ENCODE data around the gene ERBB4. TPM values are rescaled to one million over a fixed set of nuclear protein-coding genes. Genes with fewer than 3 reads are reported as not detected.

ERBB4 gene
- total RNA-seq, 4 donors from 2014 or later = 0.16 to 12.7 (median 0.27) TPM; not detected in 1

- Histone ChIP-seq H3K4me3 (no peak overlapping the region), H3K4me1 (no peaks in the 10 kb centered on the region), H3K27ac (no peak overlapping the region), H3K9me3 (no peaks in the 10 kb centered on the region), H3K27me3 (no peaks in the 10 kb centered on the region), H3K36me3 (no peaks in the 10 kb centered on the region)
- WGBS, 2 donors (ENCODE audit: low coverage in 1 of 2) = 73 to 76% methylated on average over 2 of the region's 2 CpGs
- in situ Hi-C loops (cut with MboI; ENCODE audit: low pct_ligation_motif_present in 1 of 4, low pct_unique_long_range_greater_than_20kb in 1 of 4, low sequenced_read_pairs in 3 of 4) (no loop called here), intact Hi-C loops (cut with DNase I; ENCODE audit: low total_unique reads) (no loop called here)
- TF ChIP-seq POLR2A (IDR thresholded peaks at IDR 0.05) (no peak), CTCF (IDR thresholded peaks at IDR 0.05) (no peak), EP300 (IDR thresholded peaks at IDR 0.05; ENCODE audit: low read depth) (no peak), POLR2AphosphoS5 (IDR thresholded peaks at IDR 0.05) (no peak)
- no peak for DNase-seq
Observed at GRCh38 chr2:211900518-211900917, 638.1 kb downstream of the ERBB4 start.

GRCh38 chr2:211900000-211900399 lies 638.6 kb downstream of the ERBB4 start:
- Histone ChIP-seq H3K27me3 (no peaks in the 10 kb centered on the region), H3K36me3 (no peaks in the 10 kb centered on the region), H3K4me1 (no peaks in the 10 kb centered on the region), H3K27ac (no peak overlapping the region), H3K9me3 (no peaks in the 10 kb centered on the region), H3K4me3 (no peak overlapping the region)
- whole genome bisulfite sequencing, 2 donors (ENCODE audit: low coverage in 1 of 2) = 61 to 63% methylated on average over 3 to 5 of the region's 5 CpGs
- no peak for TF ChIP-seq CTCF (IDR thresholded peaks at IDR 0.05)
- TF ChIP-seq EP300 (IDR thresholded peaks at IDR 0.05; ENCODE audit: low read depth) = no peak
- no peak for TF ChIP-seq POLR2A (IDR thresholded peaks at IDR 0.05)
- TF ChIP-seq POLR2AphosphoS5 (IDR thresholded peaks at IDR 0.05) = no peak
- in situ Hi-C loops (cut with MboI; ENCODE audit: low pct_ligation_motif_present in 1 of 4, low pct_unique_long_range_greater_than_20kb in 1 of 4, low sequenced_read_pairs in 3 of 4) = no loop called here
- intact Hi-C loops (cut with DNase I; ENCODE audit: low total_unique reads) = no loop called here
- no peak for DNase-seq

GRCh38 chr2:211898702-211899101 lies 639.9 kb downstream of the ERBB4 start:
- Histone ChIP-seq H3K27ac (no peak overlapping the region), H3K27me3 (no peaks in the 10 kb centered on the region), H3K4me3 (no peak overlapping the region), H3K36me3 (no peaks in the 10 kb centered on the region), H3K4me1 (no peaks in the 10 kb centered on the region), H3K9me3 (no peaks in the 10 kb centered on the region)
- intact Hi-C loops (cut with DNase I; ENCODE audit: low total_unique reads) (no loop called here), in situ Hi-C loops (cut with MboI; ENCODE audit: low pct_ligation_motif_present in 1 of 4, low pct_unique_long_range_greater_than_20kb in 1 of 4, low sequenced_read_pairs in 3 of 4) (no loop called here)
- WGBS, 2 donors (ENCODE audit: low coverage in 1 of 2) = 49 to 62% methylated on average over 1 of the region's 1 CpG
- DNase-seq = no peak
- TF ChIP-seq POLR2A (IDR thresholded peaks at IDR 0.05) = no peak

GRCh38 chr2:211881449-211881848 lies 657.2 kb downstream of the ERBB4 start:
- H3K36me3 ChIP-seq = no peaks in the 10 kb centered on the region
- no peaks in the 10 kb centered on the region for H3K9me3 ChIP-seq
- no peak for DNase-seq
- in situ Hi-C loops (cut with MboI; ENCODE audit: low pct_ligation_motif_present in 1 of 4, low pct_unique_long_range_greater_than_20kb in 1 of 4, low sequenced_read_pairs in 3 of 4) = no loop called here
- 56 to 70% methylated on average over 2 to 6 of the region's 6 CpGs for WGBS, 2 donors (ENCODE audit: low coverage in 1 of 2)
- no peaks in the 10 kb centered on the region for H3K4me1 ChIP-seq
- TF ChIP-seq EP300 (IDR thresholded peaks at IDR 0.05; ENCODE audit: low read depth) = no peak
- no peak for TF ChIP-seq CTCF (IDR thresholded peaks at IDR 0.05)
- TF ChIP-seq POLR2A (IDR thresholded peaks at IDR 0.05) = no peak
- no peak for TF ChIP-seq POLR2AphosphoS5 (IDR thresholded peaks at IDR 0.05)
- no peaks in the 10 kb centered on the region for H3K27me3 ChIP-seq
- no peak overlapping the region for H3K27ac ChIP-seq
- intact Hi-C loops (cut with DNase I; ENCODE audit: low total_unique reads) = no loop called here
- H3K4me3 ChIP-seq = no peak overlapping the region

- H3K4me3 ChIP-seq = no peak overlapping the region
- no peaks in the 10 kb centered on the region for H3K9me3 ChIP-seq
- intact Hi-C loops (cut with DNase I; ENCODE audit: low total_unique reads) (no loop called here), in situ Hi-C loops (cut with MboI; ENCODE audit: low pct_ligation_motif_present in 1 of 4, low pct_unique_long_range_greater_than_20kb in 1 of 4, low sequenced_read_pairs in 3 of 4) (no loop called here)
- DNase-seq = no peak
- no peaks in the 10 kb centered on the region for H3K4me1 ChIP-seq
- TF ChIP-seq EP300 (IDR thresholded peaks at IDR 0.05; ENCODE audit: low read depth) = no peak
- no peak for TF ChIP-seq POLR2A (IDR thresholded peaks at IDR 0.05)
- no peak for TF ChIP-seq POLR2AphosphoS5 (IDR thresholded peaks at IDR 0.05)
- no peak for TF ChIP-seq CTCF (IDR thresholded peaks at IDR 0.05)
- no peak overlapping the region for H3K27ac ChIP-seq
- H3K36me3 ChIP-seq = no peaks in the 10 kb centered on the region
- H3K27me3 ChIP-seq = no peaks in the 10 kb centered on the region
Observed at GRCh38 chr2:211879323-211879722, 659.3 kb downstream of the ERBB4 start.

Data from transverse colon (tissue), 4 donors.